Loucy (cell line): Measurements from ENCODE around the gene PRTFDC1.

Source experiments
- H2AFZ ChIP-seq: fragments of 200-600 bp; sonication (generic); 2 replicates; pipeline ENCODE4 v1.6.0; 2016; ENCODE audit warnings: antibody characterized with exemption, mild to moderate bottlenecking, low read length, moderate library complexity
- H3F3A ChIP-seq: fragments of 200-600 bp; 2 replicates; pipeline ENCODE4 v1.6.0; 2016; ENCODE audit warnings: antibody characterized with exemption, low read depth, mild to moderate bottlenecking
- H3K27me3 ChIP-seq: fragments of 200-600 bp; sonication (generic); 2 replicates; pipeline ENCODE4 v1.6.1; 2014; ENCODE audit warnings: low read length, mild to moderate bottlenecking; ENCODE audit not compliant: insufficient read depth, poor library complexity, severe bottlenecking
- H3K36me3 ChIP-seq: fragments of 200-600 bp; sonication (generic); 2 replicates; pipeline ENCODE4 v1.6.1; 2016; ENCODE audit warnings: low read length; ENCODE audit not compliant: insufficient read depth
- H3K4me1 ChIP-seq: fragments of 200-600 bp; sonication (generic); 2 replicates; pipeline ENCODE4 v1.5.1; 2014; ENCODE audit warnings: low read length, mild to moderate bottlenecking; ENCODE audit not compliant: insufficient read depth, poor library complexity, severe bottlenecking
- H3K4me2 ChIP-seq: fragments of 200-600 bp; sonication (generic); 2 replicates; pipeline ENCODE4 v1.6.0; 2014; ENCODE audit warnings: antibody characterized with exemption, low read length, low read depth, mild to moderate bottlenecking; ENCODE audit not compliant: poor library complexity, severe bottlenecking
- H3K4me3 ChIP-seq: fragments of 200-600 bp; sonication (generic); 2 replicates; pipeline ENCODE4 v1.5.1; 2014; ENCODE audit warnings: low read length, mild to moderate bottlenecking, mixed read lengths; ENCODE audit not compliant: poor library complexity, severe bottlenecking
- H3K79me2 ChIP-seq: fragments of 200-600 bp; sonication (generic); 2 replicates; pipeline ENCODE4 v1.6.1; 2014; ENCODE audit warnings: low read length; ENCODE audit not compliant: insufficient read depth
- H3K9ac ChIP-seq: fragments of 200-600 bp; sonication (generic); 2 replicates; pipeline ENCODE4 v1.6.0; 2014; ENCODE audit warnings: mild to moderate bottlenecking, low read depth, low read length, moderate library complexity; ENCODE audit not compliant: poor library complexity, severe bottlenecking
- H3K9me2 ChIP-seq: fragments of 200-600 bp; sonication (generic); replicated peaks from 2 replicates; pipeline ENCODE4 v1.6.1; 2016; ENCODE audit warnings: low read depth, low read length, mixed read lengths
- H3K9me3 ChIP-seq: fragments of 200-600 bp; sonication (generic); 2 replicates; pipeline ENCODE4 v1.6.1; 2014; ENCODE audit warnings: mild to moderate bottlenecking, antibody characterized with exemption, low read length, low read depth; ENCODE audit not compliant: insufficient read depth
- H4K20me1 ChIP-seq: fragments of 200-600 bp; sonication (generic); 2 replicates; pipeline ENCODE4 v1.6.0; 2014; ENCODE audit warnings: antibody characterized with exemption, low read length, mild to moderate bottlenecking; ENCODE audit not compliant: insufficient read depth, poor library complexity, severe bottlenecking
- EZH2phosphoT487 ChIP-seq: fragments of 200-600 bp; IDR thresholded peaks from 2 replicates; pipeline ENCODE4 v1.6.1; 2018; ENCODE audit warnings: antibody characterized with exemption, mild to moderate bottlenecking, moderate library complexity, borderline replicate concordance
- TF ChIP-seq, protein P1 (sequence below): fragments of 200-600 bp; sonication (generic); conservative IDR thresholded peaks from 2 replicates; pipeline ENCODE4 v1.5.1; 2014; ENCODE audit warnings: mild to moderate bottlenecking, antibody characterized with exemption, low read length

PRTFDC1 gene

GRCh38 chr10:24949616-24950015 is 2.8 kb downstream of the PRTFDC1 start:
- Histone ChIP-seq H3K9me2 (no peaks in the 10 kb centered on the region), H4K20me1 (no peaks in the 10 kb centered on the region), H3K36me3 (no peaks in the 10 kb centered on the region), H3K79me2 (no peaks in the 10 kb centered on the region), H3K4me2 (no peak overlapping the region), H3K9me3 (no peaks in the 10 kb centered on the region), H2AFZ (no peak overlapping the region), H3K4me3 (no peak overlapping the region), H3F3A (no peaks in the 10 kb centered on the region), H3K9ac (no peak overlapping the region), H3K27me3 (peaks cover 9% of the 10 kb centered on the region), H3K4me1 (peaks cover 8% of the 10 kb centered on the region)
- no peak for TF ChIP-seq EZH2phosphoT487
- TF ChIP-seq, protein P1, sequence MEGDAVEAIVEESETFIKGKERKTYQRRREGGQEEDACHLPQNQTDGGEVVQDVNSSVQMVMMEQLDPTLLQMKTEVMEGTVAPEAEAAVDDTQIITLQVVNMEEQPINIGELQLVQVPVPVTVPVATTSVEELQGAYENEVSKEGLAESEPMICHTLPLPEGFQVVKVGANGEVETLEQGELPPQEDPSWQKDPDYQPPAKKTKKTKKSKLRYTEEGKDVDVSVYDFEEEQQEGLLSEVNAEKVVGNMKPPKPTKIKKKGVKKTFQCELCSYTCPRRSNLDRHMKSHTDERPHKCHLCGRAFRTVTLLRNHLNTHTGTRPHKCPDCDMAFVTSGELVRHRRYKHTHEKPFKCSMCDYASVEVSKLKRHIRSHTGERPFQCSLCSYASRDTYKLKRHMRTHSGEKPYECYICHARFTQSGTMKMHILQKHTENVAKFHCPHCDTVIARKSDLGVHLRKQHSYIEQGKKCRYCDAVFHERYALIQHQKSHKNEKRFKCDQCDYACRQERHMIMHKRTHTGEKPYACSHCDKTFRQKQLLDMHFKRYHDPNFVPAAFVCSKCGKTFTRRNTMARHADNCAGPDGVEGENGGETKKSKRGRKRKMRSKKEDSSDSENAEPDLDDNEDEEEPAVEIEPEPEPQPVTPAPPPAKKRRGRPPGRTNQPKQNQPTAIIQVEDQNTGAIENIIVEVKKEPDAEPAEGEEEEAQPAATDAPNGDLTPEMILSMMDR: no peak

DNA sequence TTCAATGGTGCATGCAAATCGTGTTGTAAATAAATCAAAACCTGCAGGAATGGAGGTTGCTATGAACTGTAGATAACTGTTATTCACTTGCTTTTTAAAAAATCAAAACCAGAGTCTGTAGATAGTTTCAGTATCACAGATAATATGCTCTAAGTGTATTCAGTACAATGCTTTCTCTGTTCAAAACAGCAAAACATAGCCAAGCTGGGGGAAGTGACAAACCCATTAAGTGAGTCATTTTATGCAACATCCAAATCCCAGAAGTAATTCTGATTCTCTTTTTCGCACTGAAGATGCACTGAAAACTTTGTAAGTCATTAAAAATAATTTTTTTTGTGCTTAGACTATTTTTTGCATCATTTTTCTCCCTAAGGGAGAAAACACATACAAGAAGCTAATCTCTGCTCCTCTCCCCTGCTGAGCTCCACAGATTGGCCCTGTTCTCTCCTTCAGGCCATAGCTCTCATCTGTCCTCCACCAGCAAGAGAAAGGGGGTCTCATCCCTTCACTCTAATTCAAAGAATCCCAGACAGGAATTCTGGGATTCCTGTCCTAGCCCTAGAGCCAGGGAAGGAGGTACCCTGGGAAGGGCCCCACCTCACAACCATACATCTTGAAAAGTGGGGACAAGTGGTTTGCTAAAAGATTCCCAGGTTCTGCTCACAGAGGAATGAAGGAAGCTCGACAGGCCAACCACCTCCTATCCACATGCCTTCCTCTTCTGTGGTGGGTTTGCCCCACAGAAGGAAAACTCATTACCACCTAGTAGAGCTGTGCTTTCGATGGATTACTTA is 4.9 kb downstream of the PRTFDC1 start:
- Histone ChIP-seq H3K9me2 (no peaks in the 10 kb centered on the region), H3K4me2 (no peak overlapping the region), H3K9ac (no peak overlapping the region), H3K4me1 (peaks cover 4% of the 10 kb centered on the region), H3K27me3 (peaks cover 9% of the 10 kb centered on the region), H3K4me3 (no peak overlapping the region), H3F3A (no peaks in the 10 kb centered on the region), H3K36me3 (no peaks in the 10 kb centered on the region), H4K20me1 (no peaks in the 10 kb centered on the region), H3K79me2 (no peaks in the 10 kb centered on the region), H3K9me3 (no peaks in the 10 kb centered on the region), H2AFZ (no peak overlapping the region)
- TF ChIP-seq, protein P1: no peak
- TF ChIP-seq EZH2phosphoT487: no peak

GRCh38 chr10:24944512-24945255 is 7.7 kb downstream of the PRTFDC1 start:
- no peaks in the 10 kb centered on the region for H3K4me1 ChIP-seq
- H3K9ac ChIP-seq: no peak overlapping the region
- no peaks in the 10 kb centered on the region for H3K36me3 ChIP-seq
- no peaks in the 10 kb centered on the region for H3K79me2 ChIP-seq
- no peak for TF ChIP-seq EZH2phosphoT487
- TF ChIP-seq, protein P1: no peak
- H2AFZ ChIP-seq: no peak overlapping the region
- H3K4me3 ChIP-seq: no peak overlapping the region
- H3K9me2 ChIP-seq: no peaks in the 10 kb centered on the region
- H3F3A ChIP-seq: no peaks in the 10 kb centered on the region
- no peaks in the 10 kb centered on the region for H3K9me3 ChIP-seq
- H3K4me2 ChIP-seq: no peak overlapping the region
- no peaks in the 10 kb centered on the region for H3K27me3 ChIP-seq
- H4K20me1 ChIP-seq: no peaks in the 10 kb centered on the region
